ENCODE data around the gene DPP3.

DNA sequence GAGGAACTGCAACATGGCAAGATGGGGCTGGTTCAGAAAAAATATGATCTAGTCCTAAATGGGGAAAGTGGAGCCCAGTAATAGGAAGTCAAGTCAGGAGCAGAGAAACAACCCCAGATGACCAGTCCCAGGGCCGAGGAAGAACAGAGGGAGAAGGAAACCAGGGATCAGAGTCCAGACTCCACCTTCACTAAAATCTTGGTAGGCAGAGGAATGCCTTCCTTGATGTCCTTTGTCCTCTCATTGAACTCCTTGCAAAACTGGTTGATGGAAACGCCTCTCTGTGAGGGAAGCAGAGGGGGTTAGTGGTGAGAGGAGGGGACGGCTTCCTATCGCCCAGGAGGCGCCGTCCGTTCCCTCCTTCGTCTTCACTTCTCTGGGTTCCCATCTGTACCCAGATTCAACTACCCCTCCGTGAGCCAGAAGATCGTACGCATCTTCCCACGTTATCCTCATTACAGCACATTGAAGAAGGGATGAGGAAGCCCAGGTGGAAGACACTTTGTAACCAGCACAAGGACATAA, 42.2 kb upstream of the DPP3 start:
- TF ChIP-seq, protein P1, sequence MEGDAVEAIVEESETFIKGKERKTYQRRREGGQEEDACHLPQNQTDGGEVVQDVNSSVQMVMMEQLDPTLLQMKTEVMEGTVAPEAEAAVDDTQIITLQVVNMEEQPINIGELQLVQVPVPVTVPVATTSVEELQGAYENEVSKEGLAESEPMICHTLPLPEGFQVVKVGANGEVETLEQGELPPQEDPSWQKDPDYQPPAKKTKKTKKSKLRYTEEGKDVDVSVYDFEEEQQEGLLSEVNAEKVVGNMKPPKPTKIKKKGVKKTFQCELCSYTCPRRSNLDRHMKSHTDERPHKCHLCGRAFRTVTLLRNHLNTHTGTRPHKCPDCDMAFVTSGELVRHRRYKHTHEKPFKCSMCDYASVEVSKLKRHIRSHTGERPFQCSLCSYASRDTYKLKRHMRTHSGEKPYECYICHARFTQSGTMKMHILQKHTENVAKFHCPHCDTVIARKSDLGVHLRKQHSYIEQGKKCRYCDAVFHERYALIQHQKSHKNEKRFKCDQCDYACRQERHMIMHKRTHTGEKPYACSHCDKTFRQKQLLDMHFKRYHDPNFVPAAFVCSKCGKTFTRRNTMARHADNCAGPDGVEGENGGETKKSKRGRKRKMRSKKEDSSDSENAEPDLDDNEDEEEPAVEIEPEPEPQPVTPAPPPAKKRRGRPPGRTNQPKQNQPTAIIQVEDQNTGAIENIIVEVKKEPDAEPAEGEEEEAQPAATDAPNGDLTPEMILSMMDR (conservative IDR thresholded peaks at IDR 0.05 in 1 of 2, IDR thresholded peaks at IDR 0.05 in 1 of 2; ENCODE audit: low read depth in 1 of 2, low read length in 2 of 2): no peak
- TF ChIP-seq EZH2 (IDR thresholded peaks at IDR 0.05; ENCODE audit: low read length, missing control alignments): no peak

All from fibroblast of lung (primary cell).